Trophoblast cell (in vitro differentiated cells and primary cell): Measurements from ENCODE around the gene UPF1.
A peak's percentile ranks its signal among the peaks of the same experiment; 100 is the strongest.

ENCODE experiments used
- DNase-seq, 2 donors: peaks; one replicate each; pipeline ENCODE4 v3.0.0-alpha.2; 2016
- H2AFZ ChIP-seq: 2 replicates; pipeline ENCODE4 v1.6.1; 2013; ENCODE audit warnings: low read length, moderate library complexity, mild to moderate bottlenecking; ENCODE audit not compliant: insufficient read depth, poor library complexity
- H2AK5ac ChIP-seq: 2 replicates; pipeline ENCODE4 v1.6.1; 2013; ENCODE audit warnings: mild to moderate bottlenecking, low read length
- H2BK120ac ChIP-seq: 2 replicates; pipeline ENCODE4 v1.6.1; 2013; ENCODE audit warnings: low read length, mild to moderate bottlenecking, moderate library complexity; ENCODE audit not compliant: insufficient read depth, poor library complexity
- H2BK12ac ChIP-seq: 2 replicates; pipeline ENCODE4 v1.6.1; 2013; ENCODE audit warnings: mild to moderate bottlenecking, low read length, moderate library complexity
- H2BK5ac ChIP-seq: 2 replicates; pipeline ENCODE4 v1.6.1; 2013; ENCODE audit warnings: low read length, low read depth, moderate library complexity, mild to moderate bottlenecking; ENCODE audit not compliant: poor library complexity
- H3K14ac ChIP-seq: 2 replicates; pipeline ENCODE4 v1.6.1; 2013; ENCODE audit warnings: mild to moderate bottlenecking, low read length
- H3K18ac ChIP-seq: 2 replicates; pipeline ENCODE4 v1.6.1; 2013; ENCODE audit warnings: mild to moderate bottlenecking, low read length
- H3K23ac ChIP-seq: 2 replicates; pipeline ENCODE4 v1.6.1; 2013; ENCODE audit warnings: low read length
- H3K27ac ChIP-seq: 2 replicates; pipeline ENCODE4 v1.5.1; 2013; ENCODE audit warnings: low read depth, mild to moderate bottlenecking, inconsistent platforms, low read length, moderate library complexity
- H3K27me3 ChIP-seq: 2 replicates; pipeline ENCODE4 v1.6.1; 2013; ENCODE audit warnings: inconsistent platforms, mild to moderate bottlenecking, low read length, moderate library complexity; ENCODE audit not compliant: insufficient read depth
- H3K36me3 ChIP-seq, 2 experiments: 1 replicate in 1 of 2; 2 replicates in 1 of 2; pipeline ENCODE4 v1.6.1; 2013; ENCODE audit warnings: low read length in 2 of 2, mild to moderate bottlenecking in 2 of 2, moderate library complexity in 1 of 2; ENCODE audit not compliant: insufficient read depth in 2 of 2, control insufficient read depth in 1 of 2
- H3K4ac ChIP-seq: 2 replicates; pipeline ENCODE4 v1.6.1; 2013; ENCODE audit warnings: low read depth, mild to moderate bottlenecking, low read length, moderate library complexity
- H3K4me1 ChIP-seq, 2 experiments: 1 replicate in 1 of 2; 2 replicates in 1 of 2; pipeline ENCODE4 v1.6.1; 2013; ENCODE audit warnings: low read length in 2 of 2, mild to moderate bottlenecking in 2 of 2, moderate library complexity in 1 of 2; ENCODE audit not compliant: insufficient read depth in 2 of 2, control insufficient read depth in 1 of 2
- H3K4me2 ChIP-seq: 2 replicates; pipeline ENCODE4 v1.6.1; 2013; ENCODE audit warnings: inconsistent platforms, mild to moderate bottlenecking, low read length, moderate library complexity
- H3K4me3 ChIP-seq: 2 replicates; pipeline ENCODE4 v1.5.1; 2013; ENCODE audit warnings: mild to moderate bottlenecking, low read depth, low read length, inconsistent platforms
- H3K79me1 ChIP-seq: one replicate; pipeline ENCODE4 v1.6.1; 2013; ENCODE audit warnings: low read length
- H3K79me2 ChIP-seq: 2 replicates; pipeline ENCODE4 v1.6.1; 2013; ENCODE audit warnings: low read length, mild to moderate bottlenecking; ENCODE audit not compliant: control insufficient read depth, insufficient read depth, poor library complexity
- H3K9ac ChIP-seq: 2 replicates; pipeline ENCODE4 v1.6.1; 2013; ENCODE audit warnings: mild to moderate bottlenecking, low read length
- H3K9me3 ChIP-seq: 2 replicates; pipeline ENCODE4 v1.6.1; 2013; ENCODE audit warnings: low read depth, mild to moderate bottlenecking, control low read depth, inconsistent platforms, low read length; ENCODE audit not compliant: insufficient read depth
- H4K12ac ChIP-seq: 2 replicates; pipeline ENCODE4 v1.6.1; 2013; ENCODE audit warnings: low read depth, mild to moderate bottlenecking, low read length, moderate library complexity
- H4K8ac ChIP-seq: 2 replicates; pipeline ENCODE4 v1.6.1; 2013; ENCODE audit warnings: low read depth, mild to moderate bottlenecking, low read length, moderate library complexity
- H4K91ac ChIP-seq: one replicate; pipeline ENCODE4 v1.6.1; 2013; ENCODE audit warnings: low read depth, mild to moderate bottlenecking, low read length, moderate library complexity
- WGBS: extraction: QIAGEN DNeasy Blood & Tissue Kit; methylation state at CpG from one replicate; pipeline ENCODE4 v1.1.7; 2013; ENCODE audit warnings: missing lambda C conversion rate; ENCODE audit not compliant: insufficient read length, insufficient coverage; ENCODE audit errors: extremely low coverage; 5-methylcytosine and 5-hydroxymethylcytosine counted together

Gene UPF1

GRCh38 chr19:18870531-18871172 is 38.9 kb downstream of the UPF1 start:
- Histone ChIP-seq H3K79me2 (no peaks in the 10 kb centered on the region), H3K27me3 (no peaks in the 10 kb centered on the region), H3K36me3 (peaks cover 32 to 37% of the 10 kb centered on the region in 2 experiments), H3K27ac (no peak overlapping the region), H3K4me1 (no peaks in the 10 kb centered on the region), H4K12ac (peak overlapping the region; percentile 56), H3K9ac (no peak overlapping the region), H3K4ac (no peak overlapping the region), H2BK120ac (no peak overlapping the region), H2AFZ (no peak overlapping the region), H2BK12ac (no peak overlapping the region), H4K8ac (no peak overlapping the region), H3K9me3 (no peaks in the 10 kb centered on the region), H3K79me1 (no peaks in the 10 kb centered on the region), H4K91ac (no peak overlapping the region), H2BK5ac (no peak overlapping the region), H3K18ac (no peak overlapping the region), H3K4me2 (no peak overlapping the region), H3K4me3 (no peak overlapping the region), H3K14ac (no peak overlapping the region), H2AK5ac (no peak overlapping the region), H3K23ac (no peak overlapping the region)
- WGBS = no CpG with 5 or more reads among the region's 25 CpGs
- DNase-seq = no peak

GRCh38 chr19:18871543-18871942 is 39.8 kb downstream of the UPF1 start:
- H3K4me2 ChIP-seq = no peak overlapping the region
- no peaks in the 10 kb centered on the region for H3K4me1 ChIP-seq
- no peak overlapping the region for H3K23ac ChIP-seq
- no peak overlapping the region for H3K4ac ChIP-seq
- no peaks in the 10 kb centered on the region for H3K79me2 ChIP-seq
- H4K91ac ChIP-seq = no peak overlapping the region
- no peaks in the 10 kb centered on the region for H3K27me3 ChIP-seq
- H3K36me3 ChIP-seq = peaks cover 25 to 30% of the 10 kb centered on the region in 2 experiments
- H3K18ac ChIP-seq = no peak overlapping the region
- H3K9me3 ChIP-seq = no peaks in the 10 kb centered on the region
- no CpG with 5 or more reads among the region's 7 CpGs for WGBS
- H2AFZ ChIP-seq = no peak overlapping the region
- H3K9ac ChIP-seq = no peak overlapping the region
- no peak overlapping the region for H2BK12ac ChIP-seq
- H2BK120ac ChIP-seq = no peak overlapping the region
- no peak overlapping the region for H4K12ac ChIP-seq
- no peak overlapping the region for H2AK5ac ChIP-seq
- H2BK5ac ChIP-seq = no peak overlapping the region
- H3K4me3 ChIP-seq = no peak overlapping the region
- H4K8ac ChIP-seq = no peak overlapping the region
- H3K27ac ChIP-seq = no peak overlapping the region
- DNase-seq = no peak
- H3K79me1 ChIP-seq = no peaks in the 10 kb centered on the region
- H3K14ac ChIP-seq = no peak overlapping the region

- no peak overlapping the region for H2AFZ ChIP-seq
- no peak overlapping the region for H3K18ac ChIP-seq
- H4K8ac ChIP-seq = no peak overlapping the region
- no peak overlapping the region for H2AK5ac ChIP-seq
- H4K12ac ChIP-seq = no peak overlapping the region
- no peaks in the 10 kb centered on the region for H3K4me1 ChIP-seq
- H3K4me2 ChIP-seq = no peak overlapping the region
- H3K9me3 ChIP-seq = peaks cover 5% of the 10 kb centered on the region
- H3K9ac ChIP-seq = no peak overlapping the region
- no peak overlapping the region for H2BK12ac ChIP-seq
- DNase-seq = no peak
- no peaks in the 10 kb centered on the region for H3K79me2 ChIP-seq
- no peak overlapping the region for H4K91ac ChIP-seq
- H2BK5ac ChIP-seq = no peak overlapping the region
- no peak overlapping the region for H3K4ac ChIP-seq
- H3K23ac ChIP-seq = no peak overlapping the region
- H3K14ac ChIP-seq = no peak overlapping the region
- peaks cover 3 to 8% of the 10 kb centered on the region in 2 experiments for H3K36me3 ChIP-seq
- H2BK120ac ChIP-seq = no peak overlapping the region
- H3K27ac ChIP-seq = no peak overlapping the region
- no peaks in the 10 kb centered on the region for H3K27me3 ChIP-seq
- H3K79me1 ChIP-seq = no peaks in the 10 kb centered on the region
- WGBS = no CpG with 5 or more reads among the region's 5 CpGs
- no peak overlapping the region for H3K4me3 ChIP-seq
These were observed 44.0 kb downstream of the UPF1 start for GRCh38 chr19:18875726-18876125.

GRCh38 chr19:18876865-18877264 is 45.1 kb downstream of the UPF1 start:
- WGBS = no CpG with 5 or more reads among the region's 7 CpGs
- H4K8ac ChIP-seq = no peak overlapping the region
- H2BK5ac ChIP-seq = no peak overlapping the region
- H3K27ac ChIP-seq = no peak overlapping the region
- no peak overlapping the region for H3K9ac ChIP-seq
- no peaks in the 10 kb centered on the region for H3K79me1 ChIP-seq
- no peak overlapping the region for H2AFZ ChIP-seq
- H3K4ac ChIP-seq = no peak overlapping the region
- H4K91ac ChIP-seq = no peak overlapping the region
- H4K12ac ChIP-seq = no peak overlapping the region
- no peak overlapping the region for H2BK12ac ChIP-seq
- no peak overlapping the region for H2BK120ac ChIP-seq
- H3K27me3 ChIP-seq = no peaks in the 10 kb centered on the region
- no peaks in the 10 kb centered on the region for H3K4me1 ChIP-seq
- no peak for DNase-seq
- H3K36me3 ChIP-seq = peaks cover 7 to 8% of the 10 kb centered on the region in 2 experiments
- H3K18ac ChIP-seq = no peak overlapping the region
- H3K79me2 ChIP-seq = no peaks in the 10 kb centered on the region
- H3K23ac ChIP-seq = no peak overlapping the region
- H3K4me2 ChIP-seq = no peak overlapping the region
- H2AK5ac ChIP-seq = no peak overlapping the region
- no peak overlapping the region for H3K4me3 ChIP-seq
- H3K9me3 ChIP-seq = peaks cover 5% of the 10 kb centered on the region
- H3K14ac ChIP-seq = no peak overlapping the region
